ENCODE data around the gene LRFN2.

The LRFN2 gene

GRCh38 chr6:40510442-40510841 lies 76.7 kb downstream of the LRFN2 start:
- TF ChIP-seq, protein P1, sequence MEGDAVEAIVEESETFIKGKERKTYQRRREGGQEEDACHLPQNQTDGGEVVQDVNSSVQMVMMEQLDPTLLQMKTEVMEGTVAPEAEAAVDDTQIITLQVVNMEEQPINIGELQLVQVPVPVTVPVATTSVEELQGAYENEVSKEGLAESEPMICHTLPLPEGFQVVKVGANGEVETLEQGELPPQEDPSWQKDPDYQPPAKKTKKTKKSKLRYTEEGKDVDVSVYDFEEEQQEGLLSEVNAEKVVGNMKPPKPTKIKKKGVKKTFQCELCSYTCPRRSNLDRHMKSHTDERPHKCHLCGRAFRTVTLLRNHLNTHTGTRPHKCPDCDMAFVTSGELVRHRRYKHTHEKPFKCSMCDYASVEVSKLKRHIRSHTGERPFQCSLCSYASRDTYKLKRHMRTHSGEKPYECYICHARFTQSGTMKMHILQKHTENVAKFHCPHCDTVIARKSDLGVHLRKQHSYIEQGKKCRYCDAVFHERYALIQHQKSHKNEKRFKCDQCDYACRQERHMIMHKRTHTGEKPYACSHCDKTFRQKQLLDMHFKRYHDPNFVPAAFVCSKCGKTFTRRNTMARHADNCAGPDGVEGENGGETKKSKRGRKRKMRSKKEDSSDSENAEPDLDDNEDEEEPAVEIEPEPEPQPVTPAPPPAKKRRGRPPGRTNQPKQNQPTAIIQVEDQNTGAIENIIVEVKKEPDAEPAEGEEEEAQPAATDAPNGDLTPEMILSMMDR (IDR thresholded peaks at IDR 0.05) = no peak
- Histone ChIP-seq H3K9ac (no peak overlapping the region), H3K36me3 (ENCODE audit: control insufficient read depth, insufficient read depth, low read length) (no peaks in the 10 kb centered on the region), H3K4me3 (ENCODE audit: low read depth, low read length) (no peak overlapping the region), H3K27ac (peak overlapping the region; percentile 86), H3K79me2 (no peaks in the 10 kb centered on the region), H3K4me2 (ENCODE audit: low read length) (no peak overlapping the region), H2AFZ (peak overlapping the region; percentile 81), H3K9me3 (ENCODE audit: control insufficient read depth, low read length) (no peaks in the 10 kb centered on the region), H3K27me3 (ENCODE audit: control insufficient read depth, insufficient read depth, low read length) (no peaks in the 10 kb centered on the region), H3K4me1 (peaks cover 58% of the 10 kb centered on the region)

DNA sequence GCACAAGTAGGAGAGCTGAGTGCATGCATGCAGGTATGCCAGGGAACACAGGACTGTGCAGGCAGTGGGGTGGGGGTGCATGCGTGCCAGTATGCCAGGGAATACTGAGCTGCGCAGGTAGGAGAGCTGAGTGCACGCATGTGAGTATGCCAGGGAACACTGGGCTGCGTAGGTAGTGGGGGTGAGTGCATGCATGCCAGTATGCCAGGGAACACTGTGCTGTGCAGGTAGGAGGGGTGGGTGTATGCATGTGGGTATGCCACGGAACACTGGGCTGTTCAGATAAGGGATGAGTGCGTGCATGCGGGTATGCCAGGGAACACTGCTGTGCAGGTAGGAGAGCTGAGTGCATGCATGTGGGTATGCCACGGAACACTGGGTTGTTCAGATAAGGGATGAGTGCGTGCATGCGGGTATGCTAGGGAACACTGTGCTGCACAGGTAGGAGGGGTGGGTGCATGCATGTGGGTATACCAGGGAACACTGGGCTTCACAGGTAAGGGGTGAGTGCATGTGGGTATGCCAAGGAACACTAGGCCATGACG lies 77.4 kb downstream of the LRFN2 start:
- no peak overlapping the region for H2AFZ ChIP-seq
- H3K79me2 ChIP-seq = no peaks in the 10 kb centered on the region
- no peaks in the 10 kb centered on the region for H3K9me3 ChIP-seq (ENCODE audit: control insufficient read depth, low read length)
- TF ChIP-seq, protein P1 (IDR thresholded peaks at IDR 0.05) = no peak
- H3K4me1 ChIP-seq = peaks cover 58% of the 10 kb centered on the region
- no peak overlapping the region for H3K4me3 ChIP-seq (ENCODE audit: low read depth, low read length)
- no peak overlapping the region for H3K9ac ChIP-seq
- no peaks in the 10 kb centered on the region for H3K36me3 ChIP-seq (ENCODE audit: control insufficient read depth, insufficient read depth, low read length)
- peak overlapping the region; percentile 86 for H3K27ac ChIP-seq
- no peak overlapping the region for H3K4me2 ChIP-seq (ENCODE audit: low read length)
- H3K27me3 ChIP-seq (ENCODE audit: control insufficient read depth, insufficient read depth, low read length) = no peaks in the 10 kb centered on the region

- Histone ChIP-seq H3K9me3 (ENCODE audit: control insufficient read depth, low read length) (no peaks in the 10 kb centered on the region), H3K79me2 (no peaks in the 10 kb centered on the region), H3K36me3 (ENCODE audit: control insufficient read depth, insufficient read depth, low read length) (no peaks in the 10 kb centered on the region), H3K4me3 (ENCODE audit: low read depth, low read length) (no peak overlapping the region), H2AFZ (no peak overlapping the region), H3K4me1 (peaks cover 58% of the 10 kb centered on the region), H3K27me3 (ENCODE audit: control insufficient read depth, insufficient read depth, low read length) (no peaks in the 10 kb centered on the region), H3K27ac (peak overlapping the region; percentile 86), H3K9ac (no peak overlapping the region), H3K4me2 (ENCODE audit: low read length) (no peak overlapping the region)
- TF ChIP-seq, protein P1 (IDR thresholded peaks at IDR 0.05) = no peak
Measured at GRCh38 chr6:40509086-40509485, 78.1 kb downstream of the LRFN2 start.

GRCh38 chr6:40506954-40507353 lies 80.2 kb downstream of the LRFN2 start:
- Histone ChIP-seq H3K9ac (no peak overlapping the region), H3K27ac (peak overlapping the region; percentile 86), H3K4me1 (peaks cover 58% of the 10 kb centered on the region), H3K36me3 (ENCODE audit: control insufficient read depth, insufficient read depth, low read length) (no peaks in the 10 kb centered on the region), H3K4me3 (ENCODE audit: low read depth, low read length) (no peak overlapping the region), H3K9me3 (ENCODE audit: control insufficient read depth, low read length) (no peaks in the 10 kb centered on the region), H2AFZ (peak overlapping the region; percentile 3), H3K27me3 (ENCODE audit: control insufficient read depth, insufficient read depth, low read length) (no peaks in the 10 kb centered on the region), H3K4me2 (ENCODE audit: low read length) (no peak overlapping the region), H3K79me2 (no peaks in the 10 kb centered on the region)
- TF ChIP-seq, protein P1 (IDR thresholded peaks at IDR 0.05) = no peak

DNA sequence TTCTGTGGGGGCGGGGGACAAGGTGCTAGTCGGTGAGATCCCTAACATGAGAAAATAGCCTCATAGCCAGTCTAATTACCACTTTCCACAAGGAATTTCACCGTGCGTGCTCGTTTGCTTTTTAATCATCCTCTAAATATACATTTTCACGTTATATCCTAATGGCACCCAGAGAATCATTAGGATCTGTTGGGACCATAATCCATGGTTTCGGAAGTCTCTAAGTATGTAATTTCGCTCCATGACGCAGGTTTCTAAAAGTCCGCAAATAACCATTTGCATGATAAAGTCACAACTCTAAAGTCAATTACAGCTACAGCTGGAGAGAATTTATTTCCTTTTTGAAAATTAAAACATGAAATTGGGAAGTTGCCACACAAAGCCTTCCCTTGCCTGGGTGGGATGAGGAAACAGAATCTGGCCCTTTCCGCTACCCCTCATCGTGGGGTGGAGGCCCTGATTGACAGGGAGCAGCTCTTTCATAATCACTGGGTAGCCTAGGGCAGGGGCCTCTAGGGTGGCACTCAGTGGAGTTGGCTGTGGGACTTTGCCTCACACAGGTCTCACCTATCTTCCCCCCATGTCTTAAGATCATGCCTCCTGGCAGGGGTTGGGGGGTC lies 81.9 kb downstream of the LRFN2 start:
- Histone ChIP-seq H3K4me1 (peaks cover 46% of the 10 kb centered on the region), H3K27me3 (ENCODE audit: control insufficient read depth, insufficient read depth, low read length) (no peaks in the 10 kb centered on the region), H3K36me3 (ENCODE audit: control insufficient read depth, insufficient read depth, low read length) (no peaks in the 10 kb centered on the region), H3K27ac (no peak overlapping the region), H3K4me3 (ENCODE audit: low read depth, low read length) (no peak overlapping the region), H3K9me3 (ENCODE audit: control insufficient read depth, low read length) (no peaks in the 10 kb centered on the region), H3K79me2 (no peaks in the 10 kb centered on the region), H2AFZ (no peak overlapping the region), H3K9ac (no peak overlapping the region), H3K4me2 (ENCODE audit: low read length) (no peak overlapping the region)
- TF ChIP-seq, protein P1 (IDR thresholded peaks at IDR 0.05) = no peak

All from parathyroid adenoma (tissue), 2 donors.